HepG2 (cell line): Measurements from ENCODE around the gene NLRX1. TPM values are rescaled to one million over a fixed set of nuclear protein-coding genes. Genes with fewer than 3 reads are reported as not detected.
A peak's percentile ranks its signal among the peaks of the same experiment; 100 is the strongest.

Experiments used
- ATAC-seq: fragments of 200-7000 bp; cut with Tn5 transposase; 3 replicates; pipeline ENCODE4 v1.9.1; 2020; ENCODE audit warnings: mild to moderate bottlenecking, moderate library complexity
- BruUV-seq: library from RNA; stranded (reverse); fragments of 400-500 nt; replicated peaks from 2 replicates; lab custom pipeline; 2021; lab: Mats Ljungman, UMichigan
- CTCF ChIA-PET: fragments of 300-600 bp; formaldehyde crosslinking; extraction: SDS; loops from one replicate; lab custom pipeline; 2021; ENCODE audit warnings: low total read pairs, inconsistent platforms, low intra/inter-chr PET ratio; lab: Yijun Ruan, JAX
- POLR2A ChIA-PET: fragments of 350-600 bp; sonication (Branson Sonifier 250); formaldehyde crosslinking; loops from one replicate; lab custom pipeline; 2020; ENCODE audit warnings: antibody characterized with exemption, inconsistent platforms; lab: Yijun Ruan, JAX
- DNase-seq: peaks from one replicate; pipeline ENCODE4 v3.0.0-alpha.2; 2015; ENCODE audit warnings: low spot score
- FAIRE-seq: peaks from 3 replicates; lab custom pipeline; 2011; peaks lifted over from hg19 to GRCh38; lab: Jason Lieb, UNC
- H2AFZ ChIP-seq: one replicate; pipeline ENCODE4 v1.6.1; 2011; ENCODE audit warnings: low read length, inconsistent platforms
- H3K27ac ChIP-seq: fragments of 300-600 bp; 3 replicates; pipeline ENCODE4 v1.8.0; 2011; ENCODE audit warnings: mixed run types, mild to moderate bottlenecking, mixed read lengths, low read length, inconsistent platforms; ENCODE audit not compliant: insufficient read depth; ENCODE audit errors: extremely low read length
- H3K27me3 ChIP-seq, 2 experiments: fragments of 200-600 bp in 1 of 2; 2 replicates in 1 of 2; 3 replicates in 1 of 2; pipeline versions ENCODE4 v1.6.0 to v1.8.0; 2011; ENCODE audit warnings: low read length in 2 of 2, mild to moderate bottlenecking in 2 of 2, moderate library complexity in 2 of 2, inconsistent platforms in 1 of 2; ENCODE audit not compliant: insufficient read depth in 2 of 2, control insufficient read depth in 1 of 2
- H3K36me3 ChIP-seq, 2 experiments: fragments of 200-600 bp in 1 of 2; replicated peaks in 1 of 2; 2 replicates in 1 of 2; 3 replicates in 1 of 2; pipeline versions ENCODE4 v1.5.1 to v1.8.0; 2011; ENCODE audit warnings: low read length in 2 of 2, inconsistent platforms in 1 of 2; ENCODE audit not compliant: insufficient read depth in 2 of 2, control insufficient read depth in 1 of 2
- H3K4me1 ChIP-seq: 2 replicates; pipeline ENCODE4 v1.5.1; 2012; ENCODE audit warnings: low read length, inconsistent platforms; ENCODE audit not compliant: insufficient read depth
- H3K4me2 ChIP-seq: 2 replicates; pipeline ENCODE4 v1.6.0; 2011; ENCODE audit warnings: low read depth, low read length, inconsistent platforms
- H3K4me3 ChIP-seq, 3 experiments: fragments of 200-600 bp in 1 of 3; sonication (generic), shearing (Covaris generic) in 1 of 3; replicated peaks in 1 of 3; 2 replicates each; pipeline ENCODE4 v1.5.1; 2011 to 2016; ENCODE audit warnings: low read length in 3 of 3, inconsistent platforms in 2 of 3, low read depth in 2 of 3, mild to moderate bottlenecking in 2 of 3, control low read depth in 1 of 3, mixed read lengths in 1 of 3; ENCODE audit not compliant: insufficient read depth in 1 of 3
- H3K79me2 ChIP-seq: one replicate; pipeline ENCODE4 v1.6.1; 2011; ENCODE audit warnings: low read length, inconsistent platforms; ENCODE audit not compliant: insufficient read depth
- H3K9ac ChIP-seq: 2 replicates; pipeline ENCODE4 v1.6.0; 2011; ENCODE audit warnings: mild to moderate bottlenecking, low read depth, low read length, inconsistent platforms; ENCODE audit not compliant: insufficient read depth
- H3K9me3 ChIP-seq: 2 replicates; pipeline ENCODE4 v1.5.1; 2012; ENCODE audit warnings: mild to moderate bottlenecking, low read length
- H4K20me1 ChIP-seq: 2 replicates; pipeline ENCODE4 v1.6.0; 2011; ENCODE audit warnings: inconsistent platforms, mild to moderate bottlenecking, low read length, moderate library complexity; ENCODE audit not compliant: insufficient read depth
- AFF4 ChIP-seq: sonication (generic); formaldehyde crosslinking; IDR thresholded peaks from 2 replicates; pipeline ENCODE4 v1.4.0; 2020; ENCODE audit warnings: missing genetic modification reagents
- PRDM10 ChIP-seq: sonication (generic); formaldehyde crosslinking; IDR thresholded peaks from 2 replicates; pipeline ENCODE4 v1.4.0; 2020; ENCODE audit warnings: low read depth, missing genetic modification reagents
- ZNF33A ChIP-seq: sonication (generic); formaldehyde crosslinking; IDR thresholded peaks from 2 replicates; pipeline ENCODE4 v1.5.1; 2020; ENCODE audit warnings: missing genetic modification reagents, mild to moderate bottlenecking, moderate library complexity, borderline replicate concordance
- ZNF737 ChIP-seq: sonication (generic); formaldehyde crosslinking; IDR thresholded peaks from 2 replicates; pipeline ENCODE4 v1.5.0; 2020; ENCODE audit warnings: missing genetic modification reagents, mild to moderate bottlenecking, borderline replicate concordance
- ZNF792 ChIP-seq: IDR thresholded peaks from 2 replicates; pipeline ENCODE4 v1.6.1; 2016
- WGBS: methylation state at CpG from one replicate; pipeline ENCODE4 v1.1.6; 2017; ENCODE audit warnings: low lambda C conversion rate; 5-methylcytosine and 5-hydroxymethylcytosine counted together
- in situ Hi-C: cut with HindIII; loops from 2 replicates; pipeline ENCODE4 v1.10.0; 2017; ENCODE audit warnings: low pct_unique_long_range_greater_than_20kb; ENCODE audit not compliant: extremely low pct_ligation_motif_present
- intact Hi-C: fragments of 100-400 bp; cut with micrococcal nuclease; formaldehyde crosslinking; loops from one replicate; pipeline ENCODE4 v1.10.0; 2022; ENCODE audit not compliant: unreplicated experiment
- polyA plus RNA-seq, 8 experiments: library from polyadenylated mRNA; depleted of rRNA in 3 of 8; stranded (reverse) in 7 of 8; unstranded in 1 of 8; fragments of >200 nt; fragmentation: Illumina TruSeq in 4 of 8; extraction: Trizol in 4 of 8; gene quantifications; 2 replicates each; pipeline versions ENCODE4 v1.2.1 to v1.2.3, GENCODE V29; 2011 to 2016; ENCODE audit warnings: low read depth in 4 of 8, missing spikeins in 1 of 8, mixed read lengths in 1 of 8; ENCODE audit not compliant: insufficient read depth in 1 of 8
- total RNA-seq, 5 experiments: library from RNA; depleted of rRNA; stranded (reverse); fragments of >200 nt; fragmentation: Illumina TruSeq; extraction: Trizol; gene quantifications; 2 replicates each; pipeline ENCODE4 v1.2.3, GENCODE V29; 2016; ENCODE audit warnings: low read depth in 1 of 5
- TF ChIP-seq, protein P1 (sequence below): sonication (generic); formaldehyde crosslinking; IDR thresholded peaks from 2 replicates; pipeline ENCODE4 v1.5.1; 2020; ENCODE audit warnings: mild to moderate bottlenecking, missing genetic modification reagents, moderate library complexity
- TF ChIP-seq, protein P2 (sequence below): sonication (generic); formaldehyde crosslinking; conservative IDR thresholded peaks from 2 replicates; pipeline ENCODE4 v1.8.0; 2022; ENCODE audit warnings: mild to moderate bottlenecking, moderate library complexity, missing genetic modification reagents

NLRX1 gene
- total and polyA plus RNA-seq, 2 of the 13 experiments (the other 11 are each of a cell fraction or from before 2014, with no cell fraction given) = 8.7 to 11.0 TPM

DNA sequence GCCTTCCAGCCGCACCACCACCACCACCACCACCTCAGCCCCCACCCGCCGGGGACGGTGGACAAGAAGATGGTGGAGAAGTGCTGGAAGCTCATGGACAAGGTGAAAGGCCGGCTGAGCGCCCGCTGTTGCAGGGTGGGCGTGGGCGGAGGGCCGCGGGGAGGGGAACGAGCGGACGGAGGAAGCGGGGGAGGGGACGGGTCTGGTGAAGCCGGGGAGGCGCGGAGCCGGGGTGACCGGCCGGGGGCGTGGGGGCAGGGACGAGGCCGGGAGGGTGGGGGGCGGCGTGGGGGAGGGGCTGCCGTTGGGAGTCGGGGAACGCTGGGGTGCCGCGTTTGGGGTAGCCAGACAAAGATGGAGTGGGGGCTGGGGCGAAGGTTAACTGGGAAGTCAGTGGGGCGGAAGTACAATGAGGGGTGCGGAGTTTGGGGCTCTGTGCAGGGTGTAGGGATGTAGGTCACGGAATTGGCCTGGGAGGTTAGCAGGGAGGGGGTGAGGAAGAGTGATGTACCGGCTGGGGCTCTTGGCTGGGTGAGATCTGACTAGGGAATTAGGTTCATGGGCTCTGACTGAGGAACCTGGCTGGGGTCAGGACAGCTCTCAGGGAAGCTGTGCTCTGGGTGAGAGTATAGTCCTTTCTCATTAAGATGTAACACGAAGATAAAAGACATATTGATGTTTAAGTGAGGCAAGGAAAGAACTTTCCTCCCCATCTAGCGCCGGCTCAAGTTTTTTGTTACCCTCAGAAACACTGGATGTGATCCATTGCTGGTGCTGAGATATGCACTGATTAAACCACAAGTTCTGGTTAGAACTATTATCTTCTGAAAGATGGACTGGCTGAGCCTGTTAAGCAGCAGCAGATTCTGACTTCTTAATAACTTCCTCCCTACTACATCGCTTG, 38.2 kb downstream of the NLRX1 start:
- Histone ChIP-seq H3K27me3 (no peaks in the 10 kb centered on the region; a peak in 1 of 5 replicates), H3K27ac (peak overlapping the region; percentile 76), H2AFZ (no peak overlapping the region), H3K4me2 (peak overlapping the region; percentile 94), H3K4me1 (peaks cover 32% of the 10 kb centered on the region), H3K9ac (peak overlapping the region; percentile 79), H3K79me2 (peaks cover 32% of the 10 kb centered on the region), H3K36me3 (no peaks in the 10 kb centered on the region), H4K20me1 (no peaks in the 10 kb centered on the region), H3K4me3 (peak overlapping the region; percentile 89 to 99 (median 96)), H3K9me3 (no peaks in the 10 kb centered on the region)
- in situ Hi-C loops (no loop called here), intact Hi-C loops (loop anchor here (2.0 to 10.0 kb wide), 2 partner anchors 118 to 266 kb away; no protein-coding TSS in a partner anchor)
- FAIRE-seq = no peak
- no peak for DNase-seq
- WGBS = 2% methylated on average over 41 of the region's 41 CpGs
- ATAC-seq = peak; percentile 55
- ChIA-PET CTCF (no interaction called here), POLR2A (interaction anchor here (0.6 to 1.3 kb wide), 12 partner anchors 10 to 414 kb away, joined by 3 to 4 read pairs (median 3); partner anchors contain the start of genes HINFP, HMBS, NLRX1 and VPS11)
- BruUV-seq = TSS peak; percentile 76
- TF ChIP-seq, protein P1, sequence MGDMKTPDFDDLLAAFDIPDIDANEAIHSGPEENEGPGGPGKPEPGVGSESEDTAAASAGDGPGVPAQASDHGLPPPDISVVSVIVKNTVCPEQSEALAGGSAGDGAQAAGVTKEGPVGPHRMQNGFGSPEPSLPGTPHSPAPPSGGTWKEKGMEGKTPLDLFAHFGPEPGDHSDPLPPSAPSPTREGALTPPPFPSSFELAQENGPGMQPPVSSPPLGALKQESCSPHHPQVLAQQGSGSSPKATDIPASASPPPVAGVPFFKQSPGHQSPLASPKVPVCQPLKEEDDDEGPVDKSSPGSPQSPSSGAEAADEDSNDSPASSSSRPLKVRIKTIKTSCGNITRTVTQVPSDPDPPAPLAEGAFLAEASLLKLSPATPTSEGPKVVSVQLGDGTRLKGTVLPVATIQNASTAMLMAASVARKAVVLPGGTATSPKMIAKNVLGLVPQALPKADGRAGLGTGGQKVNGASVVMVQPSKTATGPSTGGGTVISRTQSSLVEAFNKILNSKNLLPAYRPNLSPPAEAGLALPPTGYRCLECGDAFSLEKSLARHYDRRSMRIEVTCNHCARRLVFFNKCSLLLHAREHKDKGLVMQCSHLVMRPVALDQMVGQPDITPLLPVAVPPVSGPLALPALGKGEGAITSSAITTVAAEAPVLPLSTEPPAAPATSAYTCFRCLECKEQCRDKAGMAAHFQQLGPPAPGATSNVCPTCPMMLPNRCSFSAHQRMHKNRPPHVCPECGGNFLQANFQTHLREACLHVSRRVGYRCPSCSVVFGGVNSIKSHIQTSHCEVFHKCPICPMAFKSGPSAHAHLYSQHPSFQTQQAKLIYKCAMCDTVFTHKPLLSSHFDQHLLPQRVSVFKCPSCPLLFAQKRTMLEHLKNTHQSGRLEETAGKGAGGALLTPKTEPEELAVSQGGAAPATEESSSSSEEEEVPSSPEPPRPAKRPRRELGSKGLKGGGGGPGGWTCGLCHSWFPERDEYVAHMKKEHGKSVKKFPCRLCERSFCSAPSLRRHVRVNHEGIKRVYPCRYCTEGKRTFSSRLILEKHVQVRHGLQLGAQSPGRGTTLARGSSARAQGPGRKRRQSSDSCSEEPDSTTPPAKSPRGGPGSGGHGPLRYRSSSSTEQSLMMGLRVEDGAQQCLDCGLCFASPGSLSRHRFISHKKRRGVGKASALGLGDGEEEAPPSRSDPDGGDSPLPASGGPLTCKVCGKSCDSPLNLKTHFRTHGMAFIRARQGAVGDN (CRISPR knock-in tag) = peak; percentile 7; the same call in 1 of the 2 replicates
- no peak for TF ChIP-seq ZNF33A
- no peak for TF ChIP-seq AFF4 (CRISPR knock-in tag)
- TF ChIP-seq, protein P2, sequence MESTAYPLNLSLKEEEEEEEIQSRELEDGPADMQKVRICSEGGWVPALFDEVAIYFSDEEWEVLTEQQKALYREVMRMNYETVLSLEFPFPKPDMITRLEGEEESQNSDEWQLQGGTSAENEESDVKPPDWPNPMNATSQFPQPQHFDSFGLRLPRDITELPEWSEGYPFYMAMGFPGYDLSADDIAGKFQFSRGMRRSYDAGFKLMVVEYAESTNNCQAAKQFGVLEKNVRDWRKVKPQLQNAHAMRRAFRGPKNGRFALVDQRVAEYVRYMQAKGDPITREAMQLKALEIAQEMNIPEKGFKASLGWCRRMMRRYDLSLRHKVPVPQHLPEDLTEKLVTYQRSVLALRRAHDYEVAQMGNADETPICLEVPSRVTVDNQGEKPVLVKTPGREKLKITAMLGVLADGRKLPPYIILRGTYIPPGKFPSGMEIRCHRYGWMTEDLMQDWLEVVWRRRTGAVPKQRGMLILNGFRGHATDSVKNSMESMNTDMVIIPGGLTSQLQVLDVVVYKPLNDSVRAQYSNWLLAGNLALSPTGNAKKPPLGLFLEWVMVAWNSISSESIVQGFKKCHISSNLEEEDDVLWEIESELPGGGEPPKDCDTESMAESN (CRISPR knock-in tag) = 0 out of 2 replicates have a peak, but pooled peaks have one; percentile 1
- no peak for TF ChIP-seq PRDM10 (CRISPR knock-in tag)
- no peak for TF ChIP-seq ZNF792 (CRISPR knock-in tag)
- TF ChIP-seq ZNF737 (CRISPR knock-in tag) = no peak
